DOHH2 (cell line): ENCODE results near the gene RALGPS2.

Experiments used
- EZH2phosphoT487 ChIP-seq: fragments of 200-600 bp; sonication (generic); IDR thresholded peaks from 2 replicates; pipeline ENCODE4 v1.6.1; 2017; ENCODE audit warnings: borderline replicate concordance, mild to moderate bottlenecking, antibody characterized with exemption, low read length, moderate library complexity, mixed read lengths
- TF ChIP-seq, protein P1 (sequence below): fragments of 200-600 bp; sonication (generic); IDR thresholded peaks from one replicate; pipeline ENCODE4 v1.5.1; 2014; ENCODE audit warnings: antibody characterized with exemption, mild to moderate bottlenecking, low read depth, low read length; ENCODE audit not compliant: poor library complexity, severe bottlenecking

- TF ChIP-seq, protein P1, sequence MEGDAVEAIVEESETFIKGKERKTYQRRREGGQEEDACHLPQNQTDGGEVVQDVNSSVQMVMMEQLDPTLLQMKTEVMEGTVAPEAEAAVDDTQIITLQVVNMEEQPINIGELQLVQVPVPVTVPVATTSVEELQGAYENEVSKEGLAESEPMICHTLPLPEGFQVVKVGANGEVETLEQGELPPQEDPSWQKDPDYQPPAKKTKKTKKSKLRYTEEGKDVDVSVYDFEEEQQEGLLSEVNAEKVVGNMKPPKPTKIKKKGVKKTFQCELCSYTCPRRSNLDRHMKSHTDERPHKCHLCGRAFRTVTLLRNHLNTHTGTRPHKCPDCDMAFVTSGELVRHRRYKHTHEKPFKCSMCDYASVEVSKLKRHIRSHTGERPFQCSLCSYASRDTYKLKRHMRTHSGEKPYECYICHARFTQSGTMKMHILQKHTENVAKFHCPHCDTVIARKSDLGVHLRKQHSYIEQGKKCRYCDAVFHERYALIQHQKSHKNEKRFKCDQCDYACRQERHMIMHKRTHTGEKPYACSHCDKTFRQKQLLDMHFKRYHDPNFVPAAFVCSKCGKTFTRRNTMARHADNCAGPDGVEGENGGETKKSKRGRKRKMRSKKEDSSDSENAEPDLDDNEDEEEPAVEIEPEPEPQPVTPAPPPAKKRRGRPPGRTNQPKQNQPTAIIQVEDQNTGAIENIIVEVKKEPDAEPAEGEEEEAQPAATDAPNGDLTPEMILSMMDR = no peak
- TF ChIP-seq EZH2phosphoT487 = no peak
Observed at GRCh38 chr1:178954325-178954690, 229.3 kb downstream of the RALGPS2 start.
